ENCODE measurements around the gene CCBE1.
A peak's percentile ranks its signal among the peaks of the same experiment; 100 is the strongest.
"Not testable (repeated sequence)": the region's sequence is repeated elsewhere in the genome, so short reads cannot be mapped to it uniquely, and the experiment has no call there.

Gene CCBE1

GRCh38 chr18:59697236-59697932, at the start of gene CCBE1:
TSS of gene CCBE1 (minus strand) at chr18:59697423.
- DNase-seq (ENCODE audit: low read depth in 1 of 2, low spot score in 1 of 2): peak in 1 of 2 donors; percentile 5

- no peak for DNase-seq (ENCODE audit: low read depth in 1 of 2, low spot score in 1 of 2)
These were observed 47.1 kb upstream of the CCBE1 start for GRCh38 chr18:59744271-59744721.

DNA sequence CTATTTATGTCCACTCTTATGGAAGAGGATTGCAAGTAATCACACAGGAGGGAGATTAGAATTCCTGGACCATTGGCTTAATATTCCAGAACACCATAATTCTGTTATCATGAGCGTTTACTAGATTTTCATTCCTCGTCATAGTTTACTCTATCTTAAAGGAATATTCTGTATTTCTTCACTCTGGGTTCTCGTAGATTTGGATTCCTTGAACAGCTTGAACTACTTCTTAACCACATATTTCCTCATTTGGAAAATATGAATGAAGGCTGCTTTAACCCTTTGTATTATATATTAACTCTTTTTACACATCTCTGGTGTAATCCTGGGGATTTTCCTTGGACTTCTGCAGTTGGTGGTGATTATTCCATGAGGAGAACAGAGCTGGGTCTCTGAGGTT, 46.3 kb upstream of the CCBE1 start:
- no peak for DNase-seq (ENCODE audit: low read depth in 1 of 2, low spot score in 1 of 2)

DNA sequence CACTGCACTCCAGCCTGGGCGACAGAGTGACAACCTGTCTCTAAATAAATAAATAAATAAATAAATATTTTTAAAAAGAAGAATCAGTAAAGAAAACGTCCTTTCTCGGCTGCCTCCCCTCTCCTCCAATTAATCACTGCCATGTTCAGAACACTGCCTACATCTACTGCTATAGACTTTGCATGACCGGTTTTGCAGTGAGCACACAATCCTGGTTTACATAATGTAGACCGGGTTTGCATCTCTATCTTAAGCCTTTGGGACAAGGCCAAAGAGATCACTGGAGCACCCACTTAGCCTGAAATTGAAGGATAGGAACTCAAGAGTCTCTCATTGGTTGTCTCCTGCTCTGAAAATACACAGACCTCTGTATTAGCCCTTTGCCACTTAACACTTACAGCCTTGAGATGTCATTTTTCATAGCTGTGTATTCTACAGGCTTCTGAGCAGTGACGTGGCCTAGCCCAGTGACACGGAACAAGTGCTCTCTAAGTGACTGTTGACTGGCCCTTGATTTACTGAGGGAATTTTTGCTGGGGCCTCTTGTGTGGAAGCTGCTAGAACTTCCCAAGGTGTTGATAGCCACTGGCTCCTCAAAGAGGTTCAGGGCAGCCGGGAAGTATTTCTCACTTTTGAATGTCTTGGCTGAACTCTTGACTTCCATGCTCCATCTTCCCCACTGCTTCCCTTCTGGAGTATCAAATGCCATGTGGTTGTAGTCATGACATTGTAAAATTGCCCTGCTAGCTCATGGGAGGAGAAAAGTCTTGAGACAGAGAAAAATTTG, 45.3 kb upstream of the CCBE1 start:
- no peak for DNase-seq (ENCODE audit: low read depth in 1 of 2, low spot score in 1 of 2)

DNA sequence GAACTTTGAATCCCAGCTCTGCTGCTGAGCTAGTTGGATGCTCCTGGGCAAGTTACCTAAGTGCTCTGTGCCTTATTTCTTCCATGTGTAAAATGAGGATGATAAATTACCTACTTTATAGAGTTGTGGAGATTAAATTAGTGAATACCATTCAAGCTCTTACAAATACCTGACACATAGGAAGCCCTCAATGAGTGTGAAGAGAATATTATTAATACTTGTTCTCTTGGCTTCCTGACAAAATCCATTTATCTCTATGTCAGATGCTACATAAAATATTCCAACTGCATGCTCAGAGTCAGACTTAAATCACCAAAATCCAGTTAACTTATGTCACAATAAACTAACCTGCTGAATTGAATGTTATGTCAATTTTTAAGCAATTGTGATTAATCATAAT, 42.9 kb upstream of the CCBE1 start:
- DNase-seq (ENCODE audit: low read depth in 1 of 2, low spot score in 1 of 2): no peak

GRCh38 chr18:59737776-59738300, 40.6 kb upstream of the CCBE1 start:
- no peak for DNase-seq (ENCODE audit: low read depth in 1 of 2, low spot score in 1 of 2)

DNA sequence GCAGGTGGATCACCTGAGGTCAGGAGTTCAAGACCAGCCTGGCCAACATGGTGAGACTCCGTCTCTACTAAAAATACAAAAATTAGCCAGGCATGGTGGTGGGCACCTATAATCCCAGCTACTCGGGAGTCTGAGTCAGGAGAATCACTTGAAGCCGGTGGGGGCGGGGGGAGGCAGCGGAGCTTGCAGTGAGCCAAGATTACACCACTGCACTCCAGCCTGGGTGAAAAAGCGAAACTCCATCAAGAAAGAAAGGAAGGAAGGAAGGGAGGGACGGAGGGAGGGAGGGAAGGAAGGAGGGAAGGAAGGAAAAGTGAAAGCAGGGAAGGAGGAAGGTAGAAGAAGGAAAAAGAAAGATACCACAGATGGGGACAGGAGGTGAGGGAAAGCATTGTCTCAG, 40.1 kb upstream of the CCBE1 start:
- not testable (repeated sequence) for DNase-seq (ENCODE audit: low read depth in 1 of 2, low spot score in 1 of 2)

- DNase-seq (ENCODE audit: low read depth in 1 of 2, low spot score in 1 of 2): no peak
These were observed 38.8 kb upstream of the CCBE1 start for GRCh38 chr18:59736061-59736460.

GRCh38 chr18:59735269-59735860, 38.1 kb upstream of the CCBE1 start:
- DNase-seq (ENCODE audit: low read depth in 1 of 2, low spot score in 1 of 2): no peak

- DNase-seq (ENCODE audit: low read depth in 1 of 2, low spot score in 1 of 2): no peak
These were observed 36.2 kb upstream of the CCBE1 start for GRCh38 chr18:59733421-59733820.

DNA sequence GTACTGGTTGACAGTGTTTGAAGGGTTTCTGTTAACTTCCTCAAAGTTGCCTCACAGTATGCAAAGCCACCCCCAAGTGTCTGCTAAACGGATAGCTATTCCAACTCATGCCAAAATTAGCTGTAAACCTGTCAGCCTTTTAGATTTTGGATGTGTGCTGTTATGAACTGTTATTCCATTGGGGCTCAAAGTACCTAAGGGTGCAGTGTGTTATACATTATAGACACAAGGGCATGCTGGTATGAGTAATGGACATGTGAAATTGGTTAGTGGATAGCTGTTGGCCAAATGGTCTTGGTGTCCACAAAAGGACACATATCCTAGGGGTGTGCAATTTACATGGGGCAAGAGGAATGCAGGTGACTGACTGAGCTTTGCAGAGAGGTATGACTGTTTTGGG, 33.7 kb upstream of the CCBE1 start:
- no peak for DNase-seq (ENCODE audit: low read depth in 1 of 2, low spot score in 1 of 2)

DNA sequence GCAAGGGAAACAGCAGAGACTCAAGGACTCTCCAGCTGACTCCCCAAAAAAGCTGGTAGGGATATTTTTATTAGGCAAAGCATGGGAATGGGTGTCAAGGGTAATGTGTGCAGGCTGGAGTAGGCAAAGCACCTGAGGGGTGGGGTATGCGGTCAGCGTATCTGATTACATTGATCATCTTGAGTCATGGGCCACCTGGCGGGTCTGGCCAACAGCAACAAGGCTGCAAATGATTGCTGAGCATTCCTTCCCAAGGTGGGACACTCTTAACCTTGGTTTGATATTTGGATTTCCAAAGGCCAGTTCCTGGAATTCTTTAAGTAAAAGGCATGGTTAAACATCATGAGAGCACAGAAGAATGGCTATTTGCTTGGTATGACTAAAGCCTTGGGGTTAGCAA, 32.6 kb upstream of the CCBE1 start:
- DNase-seq (ENCODE audit: low read depth in 1 of 2, low spot score in 1 of 2): no peak

DNA sequence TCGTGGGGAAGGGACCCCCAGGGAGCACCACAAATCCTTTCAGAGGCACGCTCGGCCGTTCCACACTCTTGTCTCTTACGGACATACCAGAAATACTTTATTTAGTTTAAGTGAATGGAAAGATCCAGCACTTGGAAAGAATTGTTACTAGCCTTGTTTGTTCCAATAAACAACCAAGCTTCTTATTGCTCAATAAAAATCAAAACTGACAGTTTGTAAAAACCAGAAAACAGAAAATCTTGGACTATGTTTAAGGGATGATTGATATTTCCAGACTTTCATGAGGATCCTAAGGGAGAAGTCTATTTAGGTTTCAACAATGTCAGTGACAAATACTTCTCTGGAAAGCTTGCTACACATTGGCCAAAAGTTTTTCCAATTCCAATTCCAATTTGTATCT, 31.6 kb upstream of the CCBE1 start:
- DNase-seq (ENCODE audit: low read depth in 1 of 2, low spot score in 1 of 2): no peak

DNA sequence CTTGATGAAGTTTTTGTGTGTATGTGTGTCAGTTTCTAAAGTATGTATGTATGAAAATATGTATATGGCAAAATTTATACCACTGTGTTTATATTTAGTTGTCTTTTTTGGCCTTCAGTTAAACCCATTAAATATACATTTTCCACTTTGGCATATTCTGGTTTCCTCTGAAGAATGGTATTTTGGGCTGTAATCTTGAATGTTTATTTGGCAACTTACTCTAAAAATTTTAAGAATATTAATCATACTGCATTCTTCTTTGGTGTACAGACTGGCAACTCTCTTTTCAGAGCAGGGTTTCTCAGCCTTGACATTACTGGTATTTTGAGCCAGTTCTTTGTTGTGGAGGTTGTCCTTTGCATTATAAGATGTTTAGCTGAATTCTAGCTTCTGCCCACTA, 27.9 kb upstream of the CCBE1 start:
- DNase-seq (ENCODE audit: low read depth in 1 of 2, low spot score in 1 of 2): no peak

DNA sequence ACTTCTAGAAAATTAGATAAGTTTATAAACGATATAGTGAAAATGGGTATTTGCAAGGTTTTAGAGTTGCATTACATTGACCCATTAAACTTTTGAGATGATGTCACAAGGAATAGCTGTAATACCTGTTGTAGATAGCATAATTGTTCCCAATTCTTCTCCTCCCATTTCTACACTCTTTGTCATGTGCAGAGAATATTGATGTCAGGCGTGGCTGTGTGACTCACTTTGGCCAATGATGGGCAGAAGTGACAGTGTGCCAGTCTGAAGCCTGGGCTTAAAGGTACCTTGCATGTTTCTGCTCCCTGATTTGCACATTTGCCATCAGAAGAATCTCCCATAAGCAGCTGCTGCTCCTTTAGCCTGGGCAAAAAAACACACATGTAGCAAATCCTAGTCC, 26.9 kb upstream of the CCBE1 start:
- DNase-seq (ENCODE audit: low read depth in 1 of 2, low spot score in 1 of 2): no peak

DNA sequence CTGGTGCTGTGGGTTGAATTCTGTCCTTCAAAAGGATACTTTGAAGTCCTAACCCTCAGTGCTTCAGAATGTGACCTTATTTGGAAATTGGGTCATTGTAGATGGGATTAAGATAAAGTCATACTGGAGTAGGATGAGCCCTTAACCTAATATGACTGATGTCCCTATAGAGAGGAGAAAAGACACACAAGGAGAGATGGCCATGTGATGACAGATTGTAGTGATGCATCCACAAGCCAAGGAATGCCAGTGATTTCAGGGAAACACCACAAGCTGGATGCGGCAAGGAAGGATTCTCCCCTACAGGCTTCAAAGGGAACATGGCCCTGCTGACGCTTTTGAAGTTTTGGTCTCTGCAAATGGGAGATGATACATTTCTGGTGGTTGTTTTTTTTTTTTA, 24.7 kb upstream of the CCBE1 start:
- DNase-seq (ENCODE audit: low read depth in 1 of 2, low spot score in 1 of 2): no peak

- DNase-seq (ENCODE audit: low read depth in 1 of 2, low spot score in 1 of 2): no peak
These were observed 24.0 kb upstream of the CCBE1 start for GRCh38 chr18:59721211-59721610.

DNA sequence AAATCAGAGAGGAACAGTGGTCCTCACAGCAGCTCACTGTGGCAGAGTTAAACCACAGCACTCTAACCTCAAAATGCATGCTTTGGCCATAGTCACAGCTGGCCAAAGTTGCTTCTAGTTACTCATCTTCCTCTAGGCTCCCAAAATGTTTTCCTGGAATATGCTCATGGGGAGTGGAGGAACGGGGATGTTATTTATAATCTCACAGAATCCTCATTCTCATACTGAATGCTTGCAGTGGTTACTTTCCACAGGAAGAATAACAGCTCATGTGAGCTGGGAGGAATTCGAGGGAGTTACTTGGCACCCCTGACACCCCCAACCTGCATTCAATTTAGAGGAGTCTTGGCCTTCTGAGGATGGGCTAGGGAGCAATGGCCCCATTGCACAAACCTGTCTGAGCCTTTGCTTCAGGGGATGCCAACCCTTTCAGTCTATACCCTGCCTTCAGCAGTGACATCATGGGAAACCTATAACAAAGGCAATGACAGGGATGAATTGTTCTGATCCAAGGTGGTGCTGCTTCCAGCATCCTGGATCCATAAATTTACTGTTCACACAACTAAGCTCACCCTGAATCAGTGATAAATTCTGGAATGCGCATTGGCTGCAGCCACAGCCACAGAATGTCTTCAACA, 22.4 kb upstream of the CCBE1 start:
- no peak for DNase-seq (ENCODE audit: low read depth in 1 of 2, low spot score in 1 of 2)

DNA sequence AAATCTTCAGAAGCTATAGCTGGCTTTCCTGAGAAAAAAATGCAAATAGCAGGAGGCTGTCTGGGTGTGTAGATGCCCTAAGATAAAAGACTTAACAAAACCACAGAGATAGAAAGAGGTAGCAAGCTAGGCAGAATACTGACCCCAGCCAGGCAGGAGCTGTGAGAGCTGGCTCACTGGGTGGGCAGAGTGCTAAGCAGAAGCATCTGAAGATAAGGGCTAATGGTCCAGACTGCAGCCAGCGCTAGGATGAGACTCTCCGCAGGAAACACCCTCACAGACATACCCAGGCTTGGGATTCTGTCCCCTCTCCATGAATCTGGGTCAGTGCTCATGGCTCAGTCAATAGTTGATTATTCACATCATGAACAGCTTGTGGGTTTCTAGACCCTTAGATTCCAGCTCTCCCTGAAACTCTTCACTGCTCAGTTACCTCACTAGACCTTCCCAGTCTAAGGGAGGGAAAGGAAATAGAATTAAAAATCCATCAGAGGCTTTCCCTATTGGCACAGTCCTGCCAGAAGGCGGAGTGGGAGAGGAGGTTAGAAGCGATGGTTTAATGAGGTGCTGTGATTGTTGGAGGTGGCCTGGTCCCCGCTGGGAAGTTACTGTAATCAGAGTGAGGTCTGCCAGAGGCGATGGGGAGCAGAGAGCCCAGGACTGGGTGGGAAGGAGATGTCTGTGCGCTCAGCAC, 21.4 kb upstream of the CCBE1 start:
- no peak for DNase-seq (ENCODE audit: low read depth in 1 of 2, low spot score in 1 of 2)

DNA sequence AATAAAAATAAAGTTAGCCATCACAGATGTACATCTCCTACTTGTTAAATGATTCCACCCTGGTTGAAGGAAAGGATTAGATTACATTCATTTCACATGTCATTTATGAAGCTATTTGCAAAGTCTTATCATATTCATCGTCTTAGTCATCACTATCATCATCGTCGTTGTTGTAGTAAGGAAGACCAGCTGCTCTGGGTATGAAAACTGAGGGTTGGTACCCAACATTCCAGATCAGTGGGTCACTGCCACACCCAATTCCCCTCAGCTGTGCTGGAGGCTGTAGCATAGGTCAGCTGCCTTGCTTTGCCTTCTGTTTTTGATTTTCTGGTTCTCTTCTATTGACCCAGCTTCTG, 20.9 kb upstream of the CCBE1 start:
- DNase-seq (ENCODE audit: low read depth in 1 of 2, low spot score in 1 of 2): no peak

DNA sequence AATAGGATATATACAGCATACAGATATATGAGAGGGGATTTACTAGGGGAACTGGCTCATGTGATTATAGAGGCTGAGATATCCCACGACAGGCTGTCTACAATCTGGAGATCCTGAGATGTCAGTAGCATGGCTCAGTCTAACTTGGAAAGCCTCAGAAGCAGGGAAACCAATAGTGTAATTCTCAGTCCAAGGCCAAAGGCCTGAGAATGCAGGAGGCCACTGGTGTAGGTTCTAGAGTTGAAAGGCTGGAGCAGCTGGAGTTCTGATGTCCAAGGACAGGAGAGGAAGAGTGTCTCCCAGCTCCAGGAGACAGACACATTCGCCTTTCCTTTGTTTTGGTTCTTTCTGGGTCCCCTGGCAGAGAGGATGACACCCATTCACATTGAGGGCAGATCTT, 20.1 kb upstream of the CCBE1 start:
- no peak for DNase-seq (ENCODE audit: low read depth in 1 of 2, low spot score in 1 of 2)

Data from stimulated activated CD4-positive, alpha-beta T cell treated with anti-CD3 and anti-CD28 coated beads, Interleukin-15, amount 100 ng/mL, for 1 hour (primary cell).